ENCODE measurements around the gene CLCN1.

Gene CLCN1

DNA sequence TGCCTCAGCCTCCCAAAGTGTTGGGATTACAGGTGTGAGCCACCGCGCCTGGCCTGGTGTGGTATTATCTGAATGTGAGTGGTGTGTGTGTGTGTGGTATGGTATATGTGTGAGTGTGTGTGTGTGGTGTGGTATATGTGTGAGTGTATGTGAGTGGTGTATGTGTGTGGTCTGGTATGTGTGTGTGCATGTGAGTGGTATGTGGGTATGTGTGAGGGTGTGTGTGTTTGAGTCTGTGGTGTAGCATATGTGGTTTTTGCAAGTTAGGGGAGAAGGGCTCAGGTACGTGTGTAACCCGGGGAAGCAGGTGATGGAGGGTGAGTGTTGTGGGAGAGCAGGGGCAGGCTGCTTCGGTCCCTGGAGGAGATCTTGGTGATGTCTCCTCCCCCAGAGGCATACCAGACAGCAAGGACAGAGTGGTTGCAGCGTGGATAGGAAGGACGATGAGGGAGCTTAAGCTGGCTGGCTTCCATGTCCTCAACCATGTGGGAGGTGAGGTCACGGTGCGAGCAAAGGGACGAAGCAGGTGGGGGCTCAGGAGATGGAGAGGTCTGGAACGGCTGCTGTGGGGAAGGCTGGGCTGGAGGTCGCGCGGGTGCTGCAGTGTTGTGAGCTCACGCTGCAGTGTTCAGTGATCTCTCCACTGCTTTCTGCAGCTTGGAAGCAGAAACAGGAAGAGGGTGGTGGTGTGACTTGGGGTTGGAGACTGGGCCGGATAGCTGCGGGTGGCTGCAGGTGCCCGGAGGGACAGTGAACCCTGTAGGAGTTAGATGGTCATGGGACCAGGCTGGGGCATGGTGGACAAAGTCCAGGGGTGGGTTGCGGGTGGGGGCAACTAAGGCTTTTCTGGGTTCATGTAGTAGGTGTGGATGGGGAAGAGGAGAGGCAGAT lies 70.2 kb downstream of the CLCN1 start:
- H3K27ac ChIP-seq: no peak overlapping the region

DNA sequence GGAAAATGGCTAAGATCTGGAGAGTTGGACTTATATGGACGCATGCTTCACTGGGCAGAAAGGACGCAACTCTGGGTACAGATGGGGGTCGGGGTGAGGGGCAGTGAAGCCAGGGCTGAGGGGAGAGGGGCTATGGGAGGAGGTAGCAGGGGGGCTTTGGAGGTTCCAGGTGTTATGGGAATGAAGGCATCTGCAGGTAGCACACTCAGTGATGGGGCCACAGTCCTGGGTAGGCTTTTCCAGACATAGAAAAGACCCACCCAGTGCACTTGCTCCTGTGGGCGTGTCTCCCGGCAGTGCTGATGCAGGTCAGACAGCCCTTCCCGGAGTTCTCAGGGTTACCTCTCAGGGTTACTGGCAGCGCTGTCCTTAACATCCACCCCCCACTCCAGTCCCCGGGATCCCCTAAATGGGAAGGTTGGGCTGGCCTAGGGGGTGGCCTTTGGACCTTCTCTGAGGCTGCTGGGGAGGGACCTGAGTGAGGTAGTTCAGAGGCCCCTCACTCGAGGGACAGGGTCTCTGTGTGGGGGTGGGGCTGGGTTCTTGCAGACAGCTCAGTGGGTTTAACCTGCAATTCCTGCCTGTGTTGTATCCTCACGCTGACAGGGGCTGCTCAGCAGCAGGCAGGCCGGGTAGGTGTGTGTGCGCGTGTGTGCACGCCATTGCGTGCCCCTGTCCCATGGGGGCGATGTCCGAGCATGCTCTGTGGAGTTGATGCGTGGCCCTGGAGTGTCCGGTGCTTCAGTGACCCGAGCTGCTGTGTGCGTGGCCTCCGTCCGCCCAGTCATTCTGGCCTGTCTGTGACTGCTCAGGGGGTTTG lies 71.5 kb downstream of the CLCN1 start:
- no peak overlapping the region for H3K27ac ChIP-seq
- TF ChIP-seq ZFX (IDR thresholded peaks at IDR 0.05): no peak
- TF ChIP-seq, protein P1, sequence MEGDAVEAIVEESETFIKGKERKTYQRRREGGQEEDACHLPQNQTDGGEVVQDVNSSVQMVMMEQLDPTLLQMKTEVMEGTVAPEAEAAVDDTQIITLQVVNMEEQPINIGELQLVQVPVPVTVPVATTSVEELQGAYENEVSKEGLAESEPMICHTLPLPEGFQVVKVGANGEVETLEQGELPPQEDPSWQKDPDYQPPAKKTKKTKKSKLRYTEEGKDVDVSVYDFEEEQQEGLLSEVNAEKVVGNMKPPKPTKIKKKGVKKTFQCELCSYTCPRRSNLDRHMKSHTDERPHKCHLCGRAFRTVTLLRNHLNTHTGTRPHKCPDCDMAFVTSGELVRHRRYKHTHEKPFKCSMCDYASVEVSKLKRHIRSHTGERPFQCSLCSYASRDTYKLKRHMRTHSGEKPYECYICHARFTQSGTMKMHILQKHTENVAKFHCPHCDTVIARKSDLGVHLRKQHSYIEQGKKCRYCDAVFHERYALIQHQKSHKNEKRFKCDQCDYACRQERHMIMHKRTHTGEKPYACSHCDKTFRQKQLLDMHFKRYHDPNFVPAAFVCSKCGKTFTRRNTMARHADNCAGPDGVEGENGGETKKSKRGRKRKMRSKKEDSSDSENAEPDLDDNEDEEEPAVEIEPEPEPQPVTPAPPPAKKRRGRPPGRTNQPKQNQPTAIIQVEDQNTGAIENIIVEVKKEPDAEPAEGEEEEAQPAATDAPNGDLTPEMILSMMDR (conservative IDR thresholded peaks at IDR 0.05): no peak; the same call in 1 of the 2 replicates

More for the DNA sequence above, 70.2 kb downstream of the CLCN1 start:
- TF ChIP-seq, protein P1 (conservative IDR thresholded peaks at IDR 0.05): no peak
- TF ChIP-seq ZFX (IDR thresholded peaks at IDR 0.05): no peak

DNA sequence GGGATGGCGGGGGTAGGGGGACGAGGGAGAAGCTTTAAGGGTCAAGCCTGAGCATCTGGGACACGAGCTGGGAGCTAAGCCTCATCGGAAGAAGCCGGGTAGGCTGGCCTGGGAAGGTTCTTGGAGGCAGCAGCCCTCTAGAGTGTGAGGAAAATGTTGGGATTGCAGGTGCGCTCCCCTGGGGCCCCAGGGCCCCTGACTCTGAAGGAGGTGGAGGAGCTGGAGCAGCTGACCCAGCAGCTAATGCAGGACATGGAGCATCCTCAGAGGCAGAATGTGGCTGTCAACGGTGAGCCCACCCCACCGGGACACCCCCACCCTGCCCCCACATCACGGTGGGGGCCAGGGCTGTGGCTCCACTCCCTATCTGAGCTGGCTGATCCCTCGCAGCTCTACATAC lies 72.1 kb downstream of the CLCN1 start:
- TF ChIP-seq, protein P1 (conservative IDR thresholded peaks at IDR 0.05): no peak
- TF ChIP-seq ZFX (IDR thresholded peaks at IDR 0.05): no peak
- H3K27ac ChIP-seq: no peak overlapping the region

DNA sequence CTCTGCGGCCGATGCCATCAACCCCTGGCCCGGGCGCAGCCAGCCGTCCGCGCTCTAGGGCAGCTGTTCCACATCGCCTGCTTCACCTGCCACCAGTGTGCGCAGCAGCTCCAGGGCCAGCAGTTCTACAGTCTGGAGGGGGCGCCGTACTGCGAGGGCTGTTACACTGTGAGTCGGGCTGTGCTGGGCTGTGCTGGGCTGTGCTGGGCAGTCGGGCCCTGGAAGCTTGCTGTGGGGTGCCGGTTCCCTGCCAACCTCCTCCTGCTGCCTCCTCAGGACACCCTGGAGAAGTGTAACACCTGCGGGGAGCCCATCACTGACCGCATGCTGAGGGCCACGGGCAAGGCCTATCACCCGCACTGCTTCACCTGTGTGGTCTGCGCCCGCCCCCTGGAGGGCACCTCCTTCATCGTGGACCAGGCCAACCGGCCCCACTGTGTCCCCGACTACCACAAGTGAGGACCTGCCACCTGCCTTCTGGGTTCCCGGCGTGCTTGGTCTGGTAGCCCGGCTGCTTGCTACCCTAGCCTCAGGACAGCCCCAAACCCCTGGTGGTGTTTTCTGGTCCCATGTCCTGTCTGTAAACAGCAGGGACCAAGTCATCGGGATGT lies 72.7 kb downstream of the CLCN1 start:
- no peak overlapping the region for H3K27ac ChIP-seq
- TF ChIP-seq, protein P1 (conservative IDR thresholded peaks at IDR 0.05): no peak
- no peak for TF ChIP-seq ZFX (IDR thresholded peaks at IDR 0.05)

DNA sequence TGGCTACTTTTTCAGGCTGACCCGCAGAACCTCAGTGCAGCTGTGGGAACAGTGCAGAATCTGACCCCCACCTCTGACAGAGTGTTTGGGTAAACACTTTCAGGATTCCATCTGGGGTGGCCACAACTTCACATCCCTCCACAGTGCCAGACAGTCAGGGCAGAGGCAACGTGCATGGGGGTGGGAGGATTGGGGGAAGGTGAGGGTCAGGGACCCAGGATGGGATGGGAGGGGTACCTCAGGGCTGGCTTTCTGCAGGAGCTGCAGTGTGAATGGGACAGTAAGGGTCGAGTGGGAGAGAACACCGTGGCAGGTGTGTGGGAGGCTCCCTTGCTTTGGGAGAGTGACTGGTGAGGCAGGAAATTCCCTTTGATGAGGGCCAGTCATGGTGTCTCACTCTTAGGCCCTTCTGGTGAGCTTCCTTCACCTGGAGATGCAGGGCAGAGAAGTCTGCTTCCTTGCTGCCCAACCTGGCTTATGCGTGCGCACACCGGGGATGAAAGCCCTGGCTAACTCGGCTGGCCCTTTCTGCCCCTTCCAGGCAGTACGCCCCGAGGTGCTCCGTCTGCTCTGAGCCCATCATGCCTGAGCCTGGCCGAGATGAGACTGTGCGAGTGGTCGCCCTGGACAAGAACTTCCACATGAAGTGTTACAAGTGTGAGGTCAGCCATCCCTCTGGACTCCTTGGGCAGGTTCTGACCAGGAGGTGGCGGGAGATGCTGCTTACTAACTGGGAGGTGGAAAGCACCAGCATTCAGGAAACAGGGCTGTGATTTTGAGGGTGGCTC lies 73.6 kb downstream of the CLCN1 start:
- TF ChIP-seq, protein P1 (conservative IDR thresholded peaks at IDR 0.05): no peak
- TF ChIP-seq ZFX (IDR thresholded peaks at IDR 0.05): no peak
- H3K27ac ChIP-seq: no peak overlapping the region

DNA sequence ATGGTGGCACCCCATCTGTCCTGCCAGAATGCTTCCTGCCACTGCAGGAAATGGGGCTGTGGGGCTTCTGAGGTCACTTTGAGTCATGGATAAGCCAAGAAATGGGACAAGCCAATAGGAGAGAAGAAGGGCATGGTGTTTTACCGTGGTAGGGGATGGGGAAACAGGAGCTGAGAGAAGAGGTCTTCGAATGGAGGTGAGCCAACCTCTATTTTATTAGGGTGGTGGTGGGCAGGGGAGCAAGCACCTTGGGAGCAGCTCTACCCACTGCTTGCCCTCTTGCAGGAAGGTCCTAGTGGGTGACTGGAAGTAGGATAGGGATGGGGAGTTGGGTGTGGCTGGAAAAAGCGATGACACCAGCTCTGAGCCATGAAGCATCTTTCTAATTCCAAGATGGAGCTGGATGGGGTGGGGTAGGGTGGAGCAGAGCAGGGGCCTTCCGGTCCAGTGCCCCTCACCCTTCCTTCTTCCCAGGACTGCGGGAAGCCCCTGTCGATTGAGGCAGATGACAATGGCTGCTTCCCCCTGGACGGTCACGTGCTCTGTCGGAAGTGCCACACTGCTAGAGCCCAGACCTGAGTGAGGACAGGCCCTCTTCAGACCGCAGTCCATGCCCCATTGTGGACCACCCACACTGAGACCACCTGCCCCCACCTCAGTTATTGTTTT lies 74.3 kb downstream of the CLCN1 start:
- TF ChIP-seq, protein P1 (conservative IDR thresholded peaks at IDR 0.05): no peak
- no peak for TF ChIP-seq ZFX (IDR thresholded peaks at IDR 0.05)
- no peak overlapping the region for H3K27ac ChIP-seq

Data from C4-2B (cell line).